ENCODE results near the gene TRIM5.
"Not testable (repeated sequence)": the region's sequence is repeated elsewhere in the genome, so short reads cannot be mapped to it uniquely, and the experiment has no call there.

TRIM5 gene

DNA sequence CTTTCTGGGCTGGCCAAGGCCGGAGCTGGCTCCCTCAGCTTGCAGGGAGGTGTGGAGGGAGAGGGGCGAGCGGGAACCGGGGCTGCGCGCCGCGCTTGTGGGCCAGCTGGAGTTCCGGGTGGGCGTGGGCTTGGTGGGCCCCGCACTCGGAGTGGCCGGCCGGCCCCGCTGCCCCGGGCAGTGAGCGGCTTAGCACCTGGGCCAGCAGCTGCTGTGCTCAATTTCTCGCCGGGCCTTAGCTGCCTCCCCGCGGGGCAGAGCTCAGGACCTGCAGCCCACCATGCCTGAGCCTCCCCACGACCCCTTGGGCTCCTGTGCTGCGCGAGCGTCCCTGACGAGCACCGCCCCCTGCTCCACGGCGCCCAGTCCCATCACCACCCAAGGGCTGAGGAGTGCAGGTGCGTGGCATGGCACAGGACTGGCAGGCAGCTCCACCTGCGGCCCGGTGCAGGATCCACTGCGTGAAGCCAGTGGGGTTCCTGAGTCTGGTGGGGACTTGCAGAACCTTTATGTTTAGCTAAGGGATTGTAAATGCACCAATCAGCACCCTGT lies 1.9 kb downstream of the TRIM5 start:
- Histone ChIP-seq H3K36me3 (ENCODE audit: insufficient read depth, low read length) (peaks cover 26% of the 10 kb centered on the region), H3K9me3 (ENCODE audit: low read length) (peaks cover 19% of the 10 kb centered on the region)
- H3K4me1 ChIP-seq (ENCODE audit: insufficient read depth, low read length); H3K4me3 ChIP-seq (ENCODE audit: low read length); H2AFZ ChIP-seq (ENCODE audit: low read depth, low read length); H3K27me3 ChIP-seq (ENCODE audit: insufficient read depth, low read length): not testable (repeated sequence)

DNA sequence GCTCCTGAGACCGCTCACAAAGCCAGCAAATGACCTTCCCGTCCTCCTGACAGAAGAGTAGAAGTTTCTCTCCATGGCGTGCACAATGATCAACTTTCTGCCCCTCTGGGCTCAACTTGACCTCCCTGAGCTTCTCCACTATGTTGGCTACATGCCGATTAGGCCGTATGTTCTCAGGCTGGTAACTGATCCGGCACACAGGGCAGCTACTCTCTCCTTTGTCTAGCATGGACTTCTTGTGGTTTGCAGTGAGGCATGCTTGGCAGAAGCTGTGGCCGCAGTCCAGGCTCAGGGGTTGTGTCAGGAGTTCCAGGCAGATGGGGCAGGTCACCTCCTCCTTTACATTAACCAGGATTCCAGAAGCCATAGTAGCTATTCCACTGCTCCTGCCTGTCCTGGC lies 5.1 kb downstream of the TRIM5 start:
- Histone ChIP-seq H2AFZ (ENCODE audit: low read depth, low read length) (no peak overlapping the region), H3K36me3 (ENCODE audit: insufficient read depth, low read length) (peaks cover 33% of the 10 kb centered on the region), H3K9me3 (ENCODE audit: low read length) (peaks cover 22% of the 10 kb centered on the region), H3K27me3 (ENCODE audit: insufficient read depth, low read length) (no peaks in the 10 kb centered on the region), H3K4me3 (ENCODE audit: low read length) (no peak overlapping the region), H3K4me1 (ENCODE audit: insufficient read depth, low read length) (peaks cover 5% of the 10 kb centered on the region)

DNA sequence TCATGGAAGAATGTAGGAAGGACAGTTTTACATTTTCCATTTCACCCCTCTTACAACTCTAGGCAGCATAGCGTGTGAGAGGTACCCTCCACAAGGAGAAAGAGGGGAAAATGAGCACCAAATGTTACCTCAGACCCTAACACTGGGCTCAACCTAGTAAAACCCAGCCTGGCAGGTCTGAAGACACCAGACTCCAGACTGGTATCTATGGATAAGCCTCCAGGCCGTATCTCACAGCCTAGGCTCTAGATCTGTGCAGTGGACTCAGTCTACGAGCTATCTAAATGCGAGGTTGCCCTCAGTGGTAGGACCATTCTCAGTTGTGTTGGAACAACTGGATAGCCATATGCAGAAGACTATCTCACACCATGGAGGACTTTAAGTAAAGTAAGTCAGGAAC lies 10.5 kb downstream of the TRIM5 start:
- Histone ChIP-seq H3K27me3 (ENCODE audit: insufficient read depth, low read length) (no peaks in the 10 kb centered on the region), H3K9me3 (ENCODE audit: low read length) (peaks cover 19% of the 10 kb centered on the region), H3K4me3 (ENCODE audit: low read length) (no peak overlapping the region), H3K36me3 (ENCODE audit: insufficient read depth, low read length) (peaks cover 43% of the 10 kb centered on the region), H2AFZ (ENCODE audit: low read depth, low read length) (no peak overlapping the region), H3K4me1 (ENCODE audit: insufficient read depth, low read length) (no peaks in the 10 kb centered on the region)

DNA sequence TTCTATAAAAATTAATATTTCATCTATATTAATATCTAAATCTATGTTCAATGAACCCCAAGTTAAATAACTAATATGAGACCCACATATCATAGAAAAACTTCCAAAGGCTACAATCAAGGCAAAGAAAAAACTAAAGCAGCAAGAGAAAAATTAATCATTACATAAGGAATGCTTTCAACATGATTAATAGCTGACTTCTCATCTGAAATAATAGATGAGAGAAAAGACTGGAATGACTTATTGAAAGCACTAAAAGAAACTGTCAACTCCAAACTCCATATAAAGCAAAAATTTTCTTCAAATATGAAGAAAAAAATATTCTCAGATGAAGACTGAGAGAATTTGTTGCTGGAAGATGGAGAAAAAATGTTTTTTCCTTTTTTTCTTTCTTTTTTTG lies 13.0 kb downstream of the TRIM5 start:
- Histone ChIP-seq H2AFZ (ENCODE audit: low read depth, low read length) (no peak overlapping the region), H3K4me3 (ENCODE audit: low read length) (no peak overlapping the region), H3K9me3 (ENCODE audit: low read length) (peaks cover 7% of the 10 kb centered on the region), H3K36me3 (ENCODE audit: insufficient read depth, low read length) (peaks cover 37% of the 10 kb centered on the region), H3K27me3 (ENCODE audit: insufficient read depth, low read length) (no peaks in the 10 kb centered on the region), H3K4me1 (ENCODE audit: insufficient read depth, low read length) (no peaks in the 10 kb centered on the region)

DNA sequence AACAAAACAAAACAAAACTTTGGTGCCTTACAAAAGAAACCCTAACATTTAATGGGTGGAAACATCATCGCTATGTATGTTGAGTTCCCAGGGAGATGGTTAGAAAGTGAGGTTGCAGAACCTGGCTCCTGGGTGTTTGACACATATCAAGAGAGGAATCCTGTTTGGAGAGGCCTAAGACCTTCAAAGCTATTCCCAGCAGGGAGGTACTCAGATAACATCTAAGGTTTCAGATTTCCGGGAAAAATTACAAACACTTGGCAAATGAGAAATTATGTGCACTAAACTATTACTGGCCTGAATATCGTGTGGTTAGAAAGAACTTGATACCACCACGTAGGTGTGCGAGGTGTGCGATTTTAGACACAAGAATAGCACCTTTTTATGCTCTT lies 18.5 kb downstream of the TRIM5 start:
- Histone ChIP-seq H3K27me3 (ENCODE audit: insufficient read depth, low read length) (no peaks in the 10 kb centered on the region), H2AFZ (ENCODE audit: low read depth, low read length) (no peak overlapping the region), H3K4me3 (ENCODE audit: low read length) (no peak overlapping the region), H3K36me3 (ENCODE audit: insufficient read depth, low read length) (peaks cover 41% of the 10 kb centered on the region), H3K9me3 (ENCODE audit: low read length) (no peaks in the 10 kb centered on the region), H3K4me1 (ENCODE audit: insufficient read depth, low read length) (no peaks in the 10 kb centered on the region)

DNA sequence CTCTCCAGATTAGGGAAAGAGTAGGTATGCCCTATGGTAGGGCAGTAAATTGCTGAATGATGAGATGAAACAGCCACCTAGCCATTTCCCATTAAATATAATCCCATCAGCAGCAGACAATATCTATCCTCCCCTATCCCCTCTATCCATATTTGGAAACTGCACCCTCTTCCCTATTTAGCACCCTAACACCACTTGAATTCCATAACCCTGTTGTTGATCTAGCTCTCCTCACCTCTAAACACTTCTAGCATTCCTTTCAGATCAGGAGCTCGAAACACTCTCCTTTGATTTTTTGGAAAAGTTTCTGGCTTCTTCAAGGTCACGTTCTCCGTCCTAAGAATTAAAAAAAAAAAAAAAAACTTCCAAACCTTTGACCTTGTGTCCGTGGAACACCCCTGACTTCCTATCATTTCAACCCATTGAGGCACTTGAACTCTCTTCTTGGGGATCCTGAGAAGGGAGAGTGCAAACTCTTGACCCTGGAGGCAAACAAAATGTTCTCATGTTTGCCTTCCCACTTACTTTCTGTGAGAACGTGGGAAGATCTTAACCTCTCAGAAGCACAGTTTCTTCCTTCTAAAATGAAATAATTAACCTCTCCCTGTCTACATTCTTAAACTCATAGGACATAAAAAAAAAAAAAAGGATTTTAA lies 19.0 kb downstream of the TRIM5 start:
- no peaks in the 10 kb centered on the region for H3K27me3 ChIP-seq (ENCODE audit: insufficient read depth, low read length)

DNA sequence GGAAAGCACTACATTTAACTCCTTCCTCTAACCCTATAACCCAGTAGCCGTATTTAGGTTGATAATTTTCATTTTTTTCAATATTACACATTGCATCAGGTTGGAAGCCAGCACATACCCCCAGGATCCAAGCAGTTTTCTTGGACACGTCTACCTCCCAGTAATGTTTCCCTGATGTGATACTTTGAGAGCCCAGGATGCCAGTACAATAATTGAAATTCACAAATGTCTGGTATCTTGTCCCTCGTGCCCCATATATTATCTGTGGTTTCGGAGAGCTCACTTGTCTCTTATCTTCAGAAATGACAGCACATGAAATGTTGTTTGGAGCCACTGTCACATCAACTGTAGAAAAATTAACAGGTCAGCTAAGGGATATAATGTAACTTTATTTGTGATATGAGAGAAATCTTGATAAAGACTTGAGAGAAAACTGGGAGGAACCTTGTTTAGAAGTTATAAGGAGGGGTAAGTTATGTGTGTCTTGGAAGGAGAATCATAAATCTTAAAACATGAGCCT lies 19.8 kb downstream of the TRIM5 start:
- Histone ChIP-seq H3K36me3 (ENCODE audit: insufficient read depth, low read length) (peaks cover 32% of the 10 kb centered on the region), H2AFZ (ENCODE audit: low read depth, low read length) (no peak overlapping the region), H3K4me1 (ENCODE audit: insufficient read depth, low read length) (no peaks in the 10 kb centered on the region), H3K4me3 (ENCODE audit: low read length) (no peak overlapping the region), H3K27me3 (ENCODE audit: insufficient read depth, low read length) (no peaks in the 10 kb centered on the region), H3K9me3 (ENCODE audit: low read length) (no peaks in the 10 kb centered on the region)

More for the DNA sequence above, 19.0 kb downstream of the TRIM5 start:
- no peak overlapping the region for H2AFZ ChIP-seq (ENCODE audit: low read depth, low read length)
- H3K9me3 ChIP-seq (ENCODE audit: low read length), result no peaks in the 10 kb centered on the region
- H3K4me3 ChIP-seq (ENCODE audit: low read length), result no peak overlapping the region
- H3K36me3 ChIP-seq (ENCODE audit: insufficient read depth, low read length), result peaks cover 38% of the 10 kb centered on the region
- no peaks in the 10 kb centered on the region for H3K4me1 ChIP-seq (ENCODE audit: insufficient read depth, low read length)

DNA sequence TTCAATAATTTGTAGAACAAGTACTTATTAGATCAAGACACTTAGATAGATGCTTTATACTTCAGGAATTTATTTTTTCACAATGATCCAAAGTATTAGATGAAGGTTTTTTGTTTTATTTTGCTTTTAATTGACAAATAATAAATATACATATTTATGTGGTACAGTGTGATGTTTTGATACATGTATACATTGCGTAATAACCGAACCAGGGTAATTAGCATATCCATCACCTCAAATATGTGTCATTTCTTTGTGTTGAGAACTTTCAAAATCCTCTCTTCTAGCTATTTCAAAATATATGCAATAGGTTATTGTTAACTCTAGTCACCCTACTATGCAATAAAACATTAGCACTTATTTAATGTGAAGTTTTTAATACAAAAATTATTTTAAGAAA lies 21.4 kb downstream of the TRIM5 start:
- H3K9me3 ChIP-seq (ENCODE audit: low read length), result no peaks in the 10 kb centered on the region
- H3K27me3 ChIP-seq (ENCODE audit: insufficient read depth, low read length), result no peaks in the 10 kb centered on the region
- no peaks in the 10 kb centered on the region for H3K4me1 ChIP-seq (ENCODE audit: insufficient read depth, low read length)
- no peak overlapping the region for H2AFZ ChIP-seq (ENCODE audit: low read depth, low read length)
- peaks cover 19% of the 10 kb centered on the region for H3K36me3 ChIP-seq (ENCODE audit: insufficient read depth, low read length)
- H3K4me3 ChIP-seq (ENCODE audit: low read length), result no peak overlapping the region

DNA sequence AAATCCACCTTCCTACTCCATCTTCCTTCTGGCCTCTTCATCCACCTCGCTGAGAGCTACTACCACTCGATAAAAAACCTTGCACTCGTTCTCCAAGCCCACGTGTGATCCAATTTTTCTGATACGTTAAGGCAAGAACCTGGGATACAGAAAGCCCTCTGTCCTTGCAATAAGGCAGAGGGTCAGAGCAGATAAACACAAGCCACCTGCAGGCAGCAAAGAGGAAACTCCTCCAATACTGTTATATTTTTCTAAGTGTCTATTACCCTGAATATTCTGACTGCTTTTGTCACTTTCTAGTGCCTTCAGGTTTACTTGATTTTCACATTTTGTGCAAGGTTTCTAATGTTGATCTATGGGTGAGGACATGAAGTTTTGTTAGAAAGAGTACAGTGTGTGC lies 26.6 kb downstream of the TRIM5 start:
- Histone ChIP-seq H3K9me3 (ENCODE audit: low read length) (peaks cover 2% of the 10 kb centered on the region), H3K36me3 (ENCODE audit: insufficient read depth, low read length) (no peaks in the 10 kb centered on the region), H3K4me1 (ENCODE audit: insufficient read depth, low read length) (no peaks in the 10 kb centered on the region), H3K27me3 (ENCODE audit: insufficient read depth, low read length) (no peaks in the 10 kb centered on the region), H3K4me3 (ENCODE audit: low read length) (no peak overlapping the region), H2AFZ (ENCODE audit: low read depth, low read length) (no peak overlapping the region)

DNA sequence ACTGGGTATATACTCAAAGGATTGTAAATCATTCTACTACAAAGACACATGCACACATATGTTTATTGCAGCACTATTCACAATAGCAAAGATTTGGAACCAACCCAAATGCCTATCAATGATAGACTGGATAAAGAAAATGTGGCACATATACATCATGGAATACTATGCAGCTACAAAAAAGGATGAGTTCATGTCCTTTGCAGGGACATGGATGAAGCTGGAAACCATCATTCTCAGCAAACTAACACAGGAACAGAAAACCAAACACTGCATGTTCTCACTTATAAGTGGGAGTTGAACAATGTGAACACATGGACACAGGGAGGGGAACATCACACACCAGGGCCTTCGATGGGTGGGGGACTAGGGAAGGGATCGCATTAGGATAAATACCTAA lies 27.9 kb downstream of the TRIM5 start:
- not testable (repeated sequence) for H3K4me1 ChIP-seq (ENCODE audit: insufficient read depth, low read length); H3K27me3 ChIP-seq (ENCODE audit: insufficient read depth, low read length); H3K9me3 ChIP-seq (ENCODE audit: low read length)

DNA sequence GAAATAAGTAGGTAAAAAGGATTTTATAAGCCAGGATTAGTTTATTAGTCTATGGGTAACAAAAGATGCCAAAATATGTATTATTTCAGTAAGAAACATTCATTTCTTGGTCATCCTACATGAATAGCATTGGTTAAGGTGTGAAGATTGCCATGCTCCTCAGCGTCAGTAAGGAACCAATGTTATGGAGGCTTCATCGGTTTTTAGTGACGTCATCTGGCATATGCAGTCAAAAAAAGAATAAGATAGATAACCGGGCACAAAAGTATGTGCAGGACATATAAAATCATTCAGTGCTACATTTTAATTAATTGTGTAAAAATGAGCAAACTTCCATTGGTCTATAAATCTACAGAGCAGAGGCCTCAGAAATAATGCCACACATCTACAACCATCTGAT lies 29.4 kb downstream of the TRIM5 start:
- H3K27me3 ChIP-seq (ENCODE audit: insufficient read depth, low read length), result no peaks in the 10 kb centered on the region

More for the DNA sequence above, 27.9 kb downstream of the TRIM5 start:
- H3K4me3 ChIP-seq (ENCODE audit: low read length); H3K36me3 ChIP-seq (ENCODE audit: insufficient read depth, low read length); H2AFZ ChIP-seq (ENCODE audit: low read depth, low read length): not testable (repeated sequence)

DNA sequence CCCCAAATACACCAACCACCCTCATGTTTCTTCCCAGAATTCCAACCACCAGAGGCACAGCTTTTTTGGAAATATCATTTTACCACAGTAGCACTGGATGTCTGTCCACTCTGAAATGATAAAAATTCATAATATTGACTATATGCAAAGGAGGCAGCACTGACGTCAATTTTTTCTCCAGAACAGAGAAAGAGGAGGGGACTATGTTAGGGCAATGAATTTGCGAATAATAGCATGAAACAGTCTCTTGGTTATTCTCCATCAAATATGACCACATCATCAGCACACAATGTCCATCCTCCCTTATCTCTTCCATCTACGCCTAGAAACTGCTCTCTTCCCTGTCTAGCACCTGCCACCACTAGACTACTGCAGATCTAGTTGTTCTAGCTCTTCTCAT lies 38.7 kb downstream of the TRIM5 start:
- Histone ChIP-seq H3K36me3 (ENCODE audit: insufficient read depth, low read length) (no peaks in the 10 kb centered on the region), H2AFZ (ENCODE audit: low read depth, low read length) (no peak overlapping the region), H3K27me3 (ENCODE audit: insufficient read depth, low read length) (no peaks in the 10 kb centered on the region), H3K4me1 (ENCODE audit: insufficient read depth, low read length) (no peaks in the 10 kb centered on the region), H3K9me3 (ENCODE audit: low read length) (no peaks in the 10 kb centered on the region), H3K4me3 (ENCODE audit: low read length) (no peak overlapping the region)

More for the DNA sequence above, 29.4 kb downstream of the TRIM5 start:
- Histone ChIP-seq H3K4me1 (ENCODE audit: insufficient read depth, low read length) (no peaks in the 10 kb centered on the region), H3K9me3 (ENCODE audit: low read length) (peaks cover 3% of the 10 kb centered on the region), H2AFZ (ENCODE audit: low read depth, low read length) (no peak overlapping the region), H3K36me3 (ENCODE audit: insufficient read depth, low read length) (no peaks in the 10 kb centered on the region), H3K4me3 (ENCODE audit: low read length) (no peak overlapping the region)

DNA sequence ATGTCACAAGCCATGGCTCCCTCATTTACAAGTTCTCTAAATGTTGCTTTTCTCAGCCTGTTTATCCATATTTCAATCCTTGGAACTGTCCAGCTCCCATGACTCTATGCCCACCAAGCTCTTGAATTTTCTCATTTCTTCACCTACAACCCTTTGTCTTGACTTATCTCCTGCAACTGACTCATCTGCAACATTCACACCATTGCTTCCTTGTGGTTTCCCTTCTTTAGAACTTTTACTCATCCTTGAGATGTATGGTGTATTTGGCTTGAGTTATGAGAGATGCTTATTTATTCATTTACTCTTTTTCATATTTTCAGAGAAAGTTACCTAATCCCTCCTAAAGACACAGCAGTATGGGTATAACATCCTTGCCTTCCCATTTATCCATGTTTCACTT lies 41.3 kb downstream of the TRIM5 start:
- no peaks in the 10 kb centered on the region for H3K4me1 ChIP-seq (ENCODE audit: insufficient read depth, low read length)
- H3K36me3 ChIP-seq (ENCODE audit: insufficient read depth, low read length), result no peaks in the 10 kb centered on the region
- H3K27me3 ChIP-seq (ENCODE audit: insufficient read depth, low read length), result no peaks in the 10 kb centered on the region
- H3K4me3 ChIP-seq (ENCODE audit: low read length), result no peak overlapping the region
- H2AFZ ChIP-seq (ENCODE audit: low read depth, low read length), result no peak overlapping the region
- no peaks in the 10 kb centered on the region for H3K9me3 ChIP-seq (ENCODE audit: low read length)

DNA sequence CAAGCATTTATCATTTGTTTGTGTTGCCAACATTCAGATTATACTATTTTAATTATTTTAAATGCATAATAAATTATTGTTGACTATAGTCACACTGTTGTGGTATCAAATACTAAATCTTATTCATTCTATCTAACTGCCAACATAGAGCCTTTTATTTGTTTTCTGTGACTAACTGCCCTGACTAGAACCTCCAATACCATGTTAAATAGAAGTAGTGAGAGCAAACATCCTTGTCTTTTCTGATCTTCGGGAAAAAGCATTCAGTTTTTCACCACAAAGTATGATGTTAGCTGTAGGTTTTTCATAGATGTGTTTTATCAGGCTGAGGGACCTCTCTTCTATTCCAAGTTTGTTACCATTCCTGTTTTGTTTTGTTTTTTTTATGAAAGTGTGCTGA lies 44.9 kb downstream of the TRIM5 start:
- H3K27me3 ChIP-seq (ENCODE audit: insufficient read depth, low read length), result no peaks in the 10 kb centered on the region
- H3K9me3 ChIP-seq (ENCODE audit: low read length), result no peaks in the 10 kb centered on the region
- no peak overlapping the region for H3K4me3 ChIP-seq (ENCODE audit: low read length)
- H3K36me3 ChIP-seq (ENCODE audit: insufficient read depth, low read length), result no peaks in the 10 kb centered on the region
- H2AFZ ChIP-seq (ENCODE audit: low read depth, low read length), result no peak overlapping the region
- no peaks in the 10 kb centered on the region for H3K4me1 ChIP-seq (ENCODE audit: insufficient read depth, low read length)

All from neuron (in vitro differentiated cells).